Stimulated activated CD4-positive, alpha-beta T cell treated with anti-CD3 and anti-CD28 coated beads, Interleukin-12 subunit alpha, Interleukin-12 subunit beta, amount 100 ng/mL, for 4 hours (primary cell): ENCODE measurements around the gene SRBD1.

Source experiments
- DNase-seq: peaks from one replicate; pipeline ENCODE4 v3.0.0-alpha.2; 2020

The SRBD1 gene

GRCh38 chr2:45540942-45541341, 70.1 kb downstream of the SRBD1 start:
- DNase-seq = no peak

GRCh38 chr2:45533771-45534170, 77.3 kb downstream of the SRBD1 start:
- no peak for DNase-seq

GRCh38 chr2:45532181-45532580, 78.9 kb downstream of the SRBD1 start:
- no peak for DNase-seq

- DNase-seq = no peak
These were observed 87.1 kb downstream of the SRBD1 start for GRCh38 chr2:45524016-45524415.

GRCh38 chr2:45518546-45518945, 92.5 kb downstream of the SRBD1 start:
- DNase-seq = no peak

GRCh38 chr2:45510701-45511420, 100.2 kb downstream of the SRBD1 start:
- DNase-seq = no peak

- DNase-seq = no peak
These were observed 104.3 kb downstream of the SRBD1 start for GRCh38 chr2:45506756-45507155.

- no peak for DNase-seq
These were observed 105.9 kb downstream of the SRBD1 start for GRCh38 chr2:45505138-45505537.

GRCh38 chr2:45498661-45499550, 112.2 kb downstream of the SRBD1 start:
- DNase-seq = no peak

- DNase-seq = peak; percentile 26
These were observed 113.7 kb downstream of the SRBD1 start for GRCh38 chr2:45497355-45497754.

GRCh38 chr2:45496869-45497268, 114.2 kb downstream of the SRBD1 start:
- no peak for DNase-seq

GRCh38 chr2:45494978-45495293, 116.1 kb downstream of the SRBD1 start:
- no peak for DNase-seq

- no peak for DNase-seq
These were observed 116.6 kb downstream of the SRBD1 start for GRCh38 chr2:45494275-45494977.

- no peak for DNase-seq
These were observed 126.1 kb downstream of the SRBD1 start for GRCh38 chr2:45484965-45485364.

- DNase-seq = no peak
These were observed 127.1 kb downstream of the SRBD1 start for GRCh38 chr2:45483997-45484396.

- DNase-seq = no peak
These were observed 133.5 kb downstream of the SRBD1 start for GRCh38 chr2:45477546-45477945.

GRCh38 chr2:45470531-45470930, 140.5 kb downstream of the SRBD1 start:
- no peak for DNase-seq

- DNase-seq = no peak
These were observed 141.6 kb downstream of the SRBD1 start for GRCh38 chr2:45469314-45470099.

GRCh38 chr2:45468279-45468678, 142.8 kb downstream of the SRBD1 start:
- DNase-seq = no peak

GRCh38 chr2:45466053-45466452, 145.0 kb downstream of the SRBD1 start:
- no peak for DNase-seq

- DNase-seq = no peak
These were observed 150.2 kb downstream of the SRBD1 start for GRCh38 chr2:45460825-45461224.

GRCh38 chr2:45459860-45460259, 151.2 kb downstream of the SRBD1 start:
- DNase-seq = no peak
